Osteoblast (primary cell): ENCODE measurements around the gene AP3S1. TPM values are rescaled to one million over a fixed set of nuclear protein-coding genes. Genes with fewer than 3 reads are reported as not detected.

ENCODE experiments used
- DNase-seq: peaks from one replicate; pipeline ENCODE4 v3.0.0; 2011; ENCODE audit warnings: low spot score, mixed read lengths; ENCODE audit not compliant: insufficient read length; ENCODE audit errors: missing footprints
- H2AFZ ChIP-seq: 2 replicates; pipeline ENCODE4 v1.6.0; 2011; ENCODE audit warnings: mild to moderate bottlenecking, low read length
- H3K27ac ChIP-seq: 2 replicates; pipeline ENCODE4 v1.5.1; 2011; ENCODE audit warnings: mild to moderate bottlenecking, low read depth, low read length, moderate library complexity
- H3K27me3 ChIP-seq: 2 replicates; pipeline ENCODE4 v1.6.0; 2012; ENCODE audit warnings: mild to moderate bottlenecking, control low read depth, inconsistent platforms, low read length, moderate library complexity; ENCODE audit not compliant: insufficient read depth
- H3K36me3 ChIP-seq: 2 replicates; pipeline ENCODE4 v1.5.1; 2011; ENCODE audit warnings: mild to moderate bottlenecking, low read length, control low read depth, moderate library complexity; ENCODE audit not compliant: insufficient read depth
- H3K4me1 ChIP-seq: 2 replicates; pipeline ENCODE4 v1.5.1; 2011; ENCODE audit warnings: mild to moderate bottlenecking, low read length, control low read depth, moderate library complexity; ENCODE audit not compliant: insufficient read depth
- H3K4me2 ChIP-seq: 2 replicates; pipeline ENCODE4 v1.6.0; 2011; ENCODE audit warnings: mild to moderate bottlenecking, low read length; ENCODE audit not compliant: insufficient read depth
- H3K4me3 ChIP-seq: fragments of 200-600 bp; sonication (generic); 3 replicates; pipeline ENCODE4 v1.5.1; 2012; ENCODE audit warnings: mild to moderate bottlenecking, low read length, inconsistent platforms; ENCODE audit not compliant: insufficient read depth
- H3K79me2 ChIP-seq: 2 replicates; pipeline ENCODE4 v1.6.0; 2012; ENCODE audit warnings: mild to moderate bottlenecking, low read length, control low read depth, inconsistent platforms; ENCODE audit not compliant: insufficient read depth
- H3K9me3 ChIP-seq: 2 replicates; pipeline ENCODE4 v1.5.1; 2011; ENCODE audit warnings: low read depth, low read length, control low read depth
- H4K20me1 ChIP-seq: 2 replicates; pipeline ENCODE4 v1.6.0; 2012; ENCODE audit warnings: mild to moderate bottlenecking, low read length, control low read depth; ENCODE audit not compliant: insufficient read depth
- CTCF ChIP-seq: IDR thresholded peaks from 2 replicates; pipeline ENCODE4 v1.5.1; 2011; ENCODE audit warnings: mild to moderate bottlenecking, low read depth, low read length, moderate library complexity; ENCODE audit errors: extremely low read depth
- total RNA-seq: library from RNA; depleted of rRNA; stranded (reverse); fragments of >200 nt; gene quantifications from 2 replicates; pipeline ENCODE4 v1.2.3, GENCODE V29; 2012

AP3S1 gene
- total RNA-seq, 1 donor, result 109 TPM

DNA sequence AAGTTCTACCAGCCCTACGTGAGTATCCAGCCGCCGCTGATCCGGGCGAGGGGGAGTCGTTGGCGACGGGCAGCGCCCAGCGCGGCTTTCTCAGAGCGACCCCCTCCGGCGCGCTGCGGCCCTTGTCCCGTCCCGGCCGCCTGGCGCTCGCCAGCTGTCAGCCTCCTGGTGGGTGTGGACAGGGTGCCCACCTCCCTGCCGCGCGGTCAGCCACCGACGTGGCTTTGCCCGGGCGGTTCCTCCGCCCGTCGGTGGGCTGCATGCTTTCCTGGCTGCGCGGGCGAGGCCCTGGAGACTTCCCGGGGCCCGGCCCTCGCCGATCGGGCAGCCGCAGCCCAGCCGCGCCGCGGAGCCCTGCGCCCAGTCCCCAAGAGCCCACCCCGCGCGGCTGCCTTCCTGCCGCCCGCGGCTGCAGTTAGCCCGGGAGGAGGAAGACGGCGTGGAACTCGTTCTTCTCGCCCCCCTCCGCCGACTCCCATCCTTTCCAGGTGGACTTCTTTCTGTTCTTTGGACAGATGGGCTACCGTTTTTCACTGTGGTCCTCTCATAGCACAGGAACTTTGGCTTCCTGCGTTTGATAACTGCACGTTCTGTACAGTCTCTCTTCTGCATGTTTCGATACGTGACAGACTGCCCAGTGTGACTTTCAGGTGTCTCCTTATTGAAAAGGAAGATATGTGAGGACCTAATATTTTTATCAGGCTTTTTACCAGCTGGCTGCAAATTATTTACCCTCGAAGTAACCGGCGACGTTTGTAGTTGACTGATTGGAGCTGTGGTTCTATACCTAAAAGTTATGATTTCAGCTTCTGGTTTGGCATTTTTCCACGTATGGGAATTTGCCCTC is 577 bp downstream of the AP3S1 start:
- peak overlapping the region; percentile 98 for H3K4me3 ChIP-seq
- peak; percentile 95 for DNase-seq

DNA sequence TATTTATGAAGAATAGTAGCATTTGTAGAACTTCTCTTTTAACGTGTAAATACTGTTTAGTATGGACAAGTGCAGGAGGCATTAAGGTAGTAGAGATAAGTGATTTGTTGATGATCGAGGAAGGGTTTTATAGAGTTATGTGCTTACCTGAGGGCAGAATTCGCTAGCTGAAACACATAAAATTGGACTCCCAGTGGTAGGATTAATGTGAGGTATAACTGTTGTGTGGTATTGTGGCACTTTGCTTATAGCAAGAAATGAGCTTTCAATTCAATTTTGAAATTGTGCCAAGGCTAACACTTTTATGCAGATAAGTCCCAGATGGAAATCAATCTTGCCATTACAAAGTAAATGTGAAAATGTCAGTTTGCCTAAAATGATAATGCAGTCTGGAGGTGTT is 1.2 kb downstream of the AP3S1 start:
- peak overlapping the region; percentile 94 for H3K4me2 ChIP-seq
- peaks cover 36% of the 10 kb centered on the region for H3K4me1 ChIP-seq
- no peak for TF ChIP-seq CTCF
- peaks cover 47% of the 10 kb centered on the region for H4K20me1 ChIP-seq
- peaks cover 93% of the 10 kb centered on the region for H3K79me2 ChIP-seq
- H3K36me3 ChIP-seq, result no peaks in the 10 kb centered on the region
- peak overlapping the region; percentile 92 for H2AFZ ChIP-seq
- DNase-seq, result no peak
- peak overlapping the region; percentile 98 for H3K4me3 ChIP-seq
- H3K27ac ChIP-seq, result peak overlapping the region; percentile 94
- H3K27me3 ChIP-seq, result no peaks in the 10 kb centered on the region
- H3K9me3 ChIP-seq, result no peaks in the 10 kb centered on the region

More for the DNA sequence above, 577 bp downstream of the AP3S1 start:
- Histone ChIP-seq H3K36me3 (peaks cover 4% of the 10 kb centered on the region), H3K27me3 (no peaks in the 10 kb centered on the region), H3K79me2 (peaks cover 93% of the 10 kb centered on the region), H2AFZ (peak overlapping the region; percentile 92), H3K9me3 (no peaks in the 10 kb centered on the region), H3K4me1 (peaks cover 36% of the 10 kb centered on the region), H3K27ac (peak overlapping the region; percentile 94), H3K4me2 (peak overlapping the region; percentile 94), H4K20me1 (peaks cover 43% of the 10 kb centered on the region)
- no peak for TF ChIP-seq CTCF

DNA sequence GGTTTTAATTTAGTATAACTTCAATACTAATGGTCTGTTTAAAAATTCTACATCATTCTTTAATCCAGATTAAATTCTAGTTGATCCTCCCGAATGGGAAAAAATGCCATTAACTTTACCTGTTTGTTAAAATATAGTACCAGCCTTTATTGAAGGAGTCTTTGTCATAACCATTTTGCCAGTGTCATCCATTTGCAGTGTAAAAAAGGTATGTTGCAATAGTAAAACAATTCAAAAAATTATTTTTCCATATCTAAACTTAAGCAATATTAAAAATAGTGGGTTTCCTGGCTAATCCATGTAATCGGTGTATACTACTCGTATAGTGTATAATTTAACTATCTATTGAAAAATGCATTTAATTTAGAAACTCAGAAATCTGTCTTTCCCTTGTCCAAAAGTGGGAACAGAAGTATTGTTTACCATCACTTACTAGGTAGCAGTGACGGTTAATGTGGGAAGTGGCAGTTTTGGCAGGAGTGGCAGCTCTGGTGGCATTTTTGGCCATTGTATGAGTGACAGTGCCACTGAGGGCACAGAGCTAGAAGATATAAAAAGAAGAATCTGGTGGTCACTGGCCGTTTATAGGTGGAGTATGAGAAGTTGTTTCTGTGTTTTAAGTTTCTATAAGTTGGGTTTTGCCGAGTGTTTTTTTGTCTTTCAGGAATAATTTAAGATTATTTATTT is 1.9 kb downstream of the AP3S1 start:
- H3K27ac ChIP-seq, result no peak overlapping the region
- peaks cover 93% of the 10 kb centered on the region for H3K79me2 ChIP-seq
- peak overlapping the region; percentile 94 for H3K4me2 ChIP-seq
- H2AFZ ChIP-seq, result no peak overlapping the region
- H3K4me3 ChIP-seq, result peak overlapping the region; percentile 98
- H3K9me3 ChIP-seq, result no peaks in the 10 kb centered on the region
- no peak for TF ChIP-seq CTCF
- no peak for DNase-seq
- H3K36me3 ChIP-seq, result no peaks in the 10 kb centered on the region
- H3K4me1 ChIP-seq, result peaks cover 33% of the 10 kb centered on the region
- no peaks in the 10 kb centered on the region for H3K27me3 ChIP-seq
- H4K20me1 ChIP-seq, result peaks cover 42% of the 10 kb centered on the region

DNA sequence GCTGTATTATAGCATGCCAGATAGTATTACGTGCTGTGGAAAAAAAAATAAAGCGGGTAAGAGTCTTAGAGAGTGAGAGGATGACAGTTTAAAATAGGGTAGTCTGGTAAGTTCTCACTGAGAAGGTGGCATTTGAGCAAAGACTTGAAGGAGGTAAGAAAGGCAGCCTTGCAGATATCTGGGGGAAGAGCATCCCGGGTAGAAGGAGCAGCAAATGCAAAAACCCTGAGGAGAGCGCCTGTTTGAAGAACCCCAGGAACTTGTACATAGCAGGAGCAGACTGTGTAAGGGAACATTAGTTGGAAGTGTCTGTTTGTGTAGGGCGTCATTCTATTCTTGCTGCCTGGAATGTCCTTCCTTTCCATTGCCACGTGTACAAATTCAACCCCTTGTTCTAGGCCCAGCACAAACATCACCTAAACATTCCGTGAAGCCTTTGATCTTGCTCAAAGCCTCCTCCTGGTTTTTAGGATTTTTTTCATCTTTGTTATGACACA is 2.6 kb downstream of the AP3S1 start:
- DNase-seq, result no peak
- Histone ChIP-seq H3K4me2 (peak overlapping the region; percentile 94), H3K79me2 (peaks cover 93% of the 10 kb centered on the region), H3K36me3 (no peaks in the 10 kb centered on the region), H2AFZ (no peak overlapping the region), H3K4me1 (peaks cover 26% of the 10 kb centered on the region), H4K20me1 (peaks cover 40% of the 10 kb centered on the region), H3K27ac (no peak overlapping the region), H3K4me3 (no peak overlapping the region), H3K9me3 (no peaks in the 10 kb centered on the region), H3K27me3 (no peaks in the 10 kb centered on the region)
- no peak for TF ChIP-seq CTCF
